ENCODE data around the gene NSUN6.
A peak's percentile ranks its signal among the peaks of the same experiment; 100 is the strongest.

Gene NSUN6, protein sequence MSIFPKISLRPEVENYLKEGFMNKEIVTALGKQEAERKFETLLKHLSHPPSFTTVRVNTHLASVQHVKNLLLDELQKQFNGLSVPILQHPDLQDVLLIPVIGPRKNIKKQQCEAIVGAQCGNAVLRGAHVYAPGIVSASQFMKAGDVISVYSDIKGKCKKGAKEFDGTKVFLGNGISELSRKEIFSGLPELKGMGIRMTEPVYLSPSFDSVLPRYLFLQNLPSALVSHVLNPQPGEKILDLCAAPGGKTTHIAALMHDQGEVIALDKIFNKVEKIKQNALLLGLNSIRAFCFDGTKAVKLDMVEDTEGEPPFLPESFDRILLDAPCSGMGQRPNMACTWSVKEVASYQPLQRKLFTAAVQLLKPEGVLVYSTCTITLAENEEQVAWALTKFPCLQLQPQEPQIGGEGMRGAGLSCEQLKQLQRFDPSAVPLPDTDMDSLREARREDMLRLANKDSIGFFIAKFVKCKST
- 27.8 to 44.3 (median 42.6) reads per million in 3 donors for total RNA-seq

DNA sequence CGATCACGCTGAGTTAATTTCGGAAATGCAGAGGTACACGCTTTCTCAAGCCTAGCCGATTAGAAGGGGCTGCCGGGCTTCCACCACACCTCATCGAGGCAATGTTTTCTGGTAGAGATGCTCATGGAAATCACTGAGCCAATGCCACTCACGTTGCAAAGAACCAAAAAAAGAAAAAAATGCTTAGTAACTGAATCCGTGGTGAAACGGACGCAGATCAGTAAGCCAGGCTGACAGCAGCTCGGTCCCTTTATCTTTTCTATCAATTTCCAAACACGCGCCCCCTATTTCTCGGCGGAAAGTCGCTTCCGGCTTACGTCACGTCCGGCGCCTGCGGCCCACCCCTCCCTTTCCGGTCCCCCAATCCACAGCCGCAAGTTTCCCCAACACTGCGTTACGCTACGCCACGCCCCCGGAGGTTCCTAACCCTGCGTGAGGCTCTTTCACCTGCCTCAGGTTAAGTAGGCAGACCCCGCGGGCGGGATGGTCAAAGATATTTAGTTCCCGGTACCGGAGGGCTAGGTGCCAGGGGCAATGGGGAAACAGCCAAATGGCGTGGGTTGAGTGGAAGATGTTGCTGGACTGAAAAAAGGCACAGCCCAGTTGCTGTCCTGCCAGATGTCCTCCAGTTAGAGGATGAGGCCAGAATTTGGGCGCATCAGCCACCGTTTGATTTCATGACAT is at the start of gene NSUN6:
TSS of gene NSUN6 (minus strand) at position 264 of the 684 bp plus-strand sequence. CDS start 384 bp downstream, outside the sequence.
- Histone ChIP-seq H3K27ac (ENCODE audit: insufficient read depth, low read length, poor library complexity, severe bottlenecking) (peak within 1 kb of the TSS; percentile 89), H3K27me3 (replicated peaks; ENCODE audit: control insufficient read depth, insufficient read depth, low read length, poor library complexity, severe bottlenecking) (no peaks in the 10 kb centered on the region), H3K4me1 (ENCODE audit: control insufficient read depth, insufficient read depth, low read length, poor library complexity, severe bottlenecking) (no peaks in the 10 kb centered on the region), H3K36me3 (ENCODE audit: control insufficient read depth, insufficient read depth, low read length) (no peaks in the 10 kb centered on the region), H3K9me3 (ENCODE audit: control insufficient read depth, low read length) (no peaks in the 10 kb centered on the region), H3K4me3 (ENCODE audit: insufficient read depth, low read depth, low read length, poor library complexity, severe bottlenecking) (peak within 1 kb of the TSS; percentile 60)
- peak; percentile 89 to 92 (median 91) for DNase-seq

DNA sequence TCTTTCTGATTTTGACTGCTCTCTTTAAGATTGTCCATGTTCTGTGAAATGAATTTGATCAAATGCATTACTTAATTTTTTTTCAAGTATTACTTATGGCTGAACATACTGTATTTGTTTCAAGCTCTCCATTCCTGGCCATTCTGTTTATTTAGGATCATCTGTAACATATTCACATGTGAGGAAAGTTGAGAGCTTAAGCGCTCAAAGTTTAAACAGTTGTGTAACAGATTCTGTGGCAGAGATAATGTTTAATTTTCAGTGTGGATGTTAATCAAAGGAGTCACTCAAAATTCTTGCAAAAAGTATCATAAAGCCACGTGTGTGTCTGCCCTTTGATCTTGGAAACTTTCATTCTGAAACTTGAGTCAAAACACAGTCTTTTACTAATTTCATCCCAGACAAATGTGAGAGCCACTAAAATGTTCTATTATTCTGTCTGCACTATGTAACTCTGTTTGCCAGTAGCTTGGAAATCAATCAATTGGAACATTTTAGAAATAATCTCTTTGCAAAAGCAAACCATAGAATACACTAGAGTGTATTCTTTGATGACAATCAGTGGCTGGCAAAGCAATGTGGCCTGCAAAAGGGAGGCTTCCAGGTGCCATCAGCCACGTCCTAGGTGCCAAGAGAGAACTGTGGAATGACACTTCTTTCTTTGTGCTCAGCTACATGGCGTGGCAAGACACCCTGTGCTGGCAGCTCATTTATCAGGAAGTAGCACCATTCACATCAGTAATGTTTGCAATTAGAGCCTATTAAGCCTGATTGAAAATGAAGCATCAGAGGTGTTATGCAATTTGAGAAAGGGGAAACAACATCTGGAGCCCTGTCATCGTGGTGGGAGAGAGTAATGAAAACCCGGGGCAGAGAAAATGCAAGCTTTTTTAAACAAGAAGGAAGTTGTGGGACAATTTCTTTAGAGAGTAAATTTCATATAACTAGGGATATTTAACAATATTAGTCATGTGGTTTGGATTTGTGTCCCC is 48.8 kb upstream of the NSUN6 start:
- H3K27ac ChIP-seq (ENCODE audit: insufficient read depth, low read length, poor library complexity, severe bottlenecking) = no peak overlapping the region
- no peak for DNase-seq

DNA sequence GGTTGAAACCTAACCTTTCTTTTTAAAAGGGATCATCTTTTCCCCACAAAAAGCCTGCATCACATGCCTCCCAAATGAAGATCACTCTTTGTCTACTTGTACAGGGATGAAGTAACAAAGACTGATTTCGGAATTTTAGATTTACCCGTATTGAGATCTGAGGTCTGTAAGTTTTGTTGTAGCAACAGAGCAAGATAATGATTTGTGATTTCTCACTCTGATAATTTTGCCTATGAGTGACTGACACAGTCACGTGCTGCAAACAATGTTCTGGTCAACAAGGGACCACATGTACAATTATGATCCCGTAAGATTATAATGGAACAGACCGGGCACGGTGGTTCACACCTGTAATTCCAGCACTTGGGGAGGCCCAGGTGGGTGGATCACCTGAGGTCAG is 39.2 kb upstream of the NSUN6 start:
- Histone ChIP-seq H3K4me3 (ENCODE audit: insufficient read depth, low read depth, low read length, poor library complexity, severe bottlenecking) (no peak overlapping the region), H3K27ac (ENCODE audit: insufficient read depth, low read length, poor library complexity, severe bottlenecking) (no peak overlapping the region), H3K27me3 (replicated peaks; ENCODE audit: control insufficient read depth, insufficient read depth, low read length, poor library complexity, severe bottlenecking) (no peaks in the 10 kb centered on the region), H3K9me3 (ENCODE audit: control insufficient read depth, low read length) (no peaks in the 10 kb centered on the region), H3K36me3 (ENCODE audit: control insufficient read depth, insufficient read depth, low read length) (no peaks in the 10 kb centered on the region), H3K4me1 (ENCODE audit: control insufficient read depth, insufficient read depth, low read length, poor library complexity, severe bottlenecking) (no peaks in the 10 kb centered on the region)
- no peak for DNase-seq

More for the DNA sequence above, 48.8 kb upstream of the NSUN6 start:
- H3K27me3 ChIP-seq (replicated peaks; ENCODE audit: control insufficient read depth, insufficient read depth, low read length, poor library complexity, severe bottlenecking) = no peaks in the 10 kb centered on the region
- no peaks in the 10 kb centered on the region for H3K4me1 ChIP-seq (ENCODE audit: control insufficient read depth, insufficient read depth, low read length, poor library complexity, severe bottlenecking)
- no peaks in the 10 kb centered on the region for H3K36me3 ChIP-seq (ENCODE audit: control insufficient read depth, insufficient read depth, low read length)
- no peak overlapping the region for H3K4me3 ChIP-seq (ENCODE audit: insufficient read depth, low read depth, low read length, poor library complexity, severe bottlenecking)
- H3K9me3 ChIP-seq (ENCODE audit: control insufficient read depth, low read length) = peaks cover 3% of the 10 kb centered on the region

DNA sequence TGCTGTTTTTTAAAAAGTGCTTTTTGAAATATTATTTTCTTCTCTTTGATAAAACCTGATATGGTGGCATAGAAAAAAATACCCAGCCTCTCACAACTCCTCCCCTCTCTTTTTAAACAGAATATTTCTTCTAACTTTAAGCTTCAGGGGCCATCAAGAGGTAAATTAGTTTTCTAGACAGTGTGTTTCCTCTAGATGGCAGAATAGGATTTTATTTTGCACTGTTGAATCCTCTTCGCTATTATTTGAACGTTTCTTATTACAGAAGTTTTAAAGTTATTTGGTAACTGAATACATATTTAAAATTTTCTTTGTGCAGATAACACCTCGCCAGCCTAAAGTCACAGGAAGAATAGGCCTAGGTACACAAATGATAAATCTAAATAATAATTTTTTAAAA is 38.1 kb upstream of the NSUN6 start:
- no peak overlapping the region for H3K4me3 ChIP-seq (ENCODE audit: insufficient read depth, low read depth, low read length, poor library complexity, severe bottlenecking)
- no peaks in the 10 kb centered on the region for H3K4me1 ChIP-seq (ENCODE audit: control insufficient read depth, insufficient read depth, low read length, poor library complexity, severe bottlenecking)
- no peak overlapping the region for H3K27ac ChIP-seq (ENCODE audit: insufficient read depth, low read length, poor library complexity, severe bottlenecking)
- H3K27me3 ChIP-seq (replicated peaks; ENCODE audit: control insufficient read depth, insufficient read depth, low read length, poor library complexity, severe bottlenecking) = no peaks in the 10 kb centered on the region
- no peaks in the 10 kb centered on the region for H3K36me3 ChIP-seq (ENCODE audit: control insufficient read depth, insufficient read depth, low read length)
- H3K9me3 ChIP-seq (ENCODE audit: control insufficient read depth, low read length) = no peaks in the 10 kb centered on the region
- no peak for DNase-seq

DNA sequence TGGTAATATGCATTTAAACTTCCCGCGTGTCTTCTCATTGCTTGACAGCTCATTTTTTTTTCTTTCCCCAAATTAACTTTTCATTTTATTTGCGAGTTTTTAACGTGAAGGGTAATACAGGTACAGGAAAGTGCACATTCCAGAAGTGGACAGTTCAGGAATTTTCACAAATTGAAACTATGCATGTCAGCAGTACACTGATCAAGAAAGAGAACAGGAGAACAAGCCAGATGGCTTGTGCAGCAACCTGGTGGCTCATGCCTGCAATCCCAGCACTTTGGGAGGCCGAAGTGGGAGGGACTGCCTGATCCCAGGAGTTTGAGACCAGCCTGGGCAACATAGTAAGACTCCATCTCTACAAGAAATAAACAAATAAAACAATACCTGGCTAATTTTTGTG is 36.3 kb upstream of the NSUN6 start:
- DNase-seq = no peak
- no peaks in the 10 kb centered on the region for H3K27me3 ChIP-seq (replicated peaks; ENCODE audit: control insufficient read depth, insufficient read depth, low read length, poor library complexity, severe bottlenecking)
- H3K4me3 ChIP-seq (ENCODE audit: insufficient read depth, low read depth, low read length, poor library complexity, severe bottlenecking) = no peak overlapping the region
- no peaks in the 10 kb centered on the region for H3K36me3 ChIP-seq (ENCODE audit: control insufficient read depth, insufficient read depth, low read length)
- no peaks in the 10 kb centered on the region for H3K9me3 ChIP-seq (ENCODE audit: control insufficient read depth, low read length)
- H3K4me1 ChIP-seq (ENCODE audit: control insufficient read depth, insufficient read depth, low read length, poor library complexity, severe bottlenecking) = no peaks in the 10 kb centered on the region
- H3K27ac ChIP-seq (ENCODE audit: insufficient read depth, low read length, poor library complexity, severe bottlenecking) = no peak overlapping the region

DNA sequence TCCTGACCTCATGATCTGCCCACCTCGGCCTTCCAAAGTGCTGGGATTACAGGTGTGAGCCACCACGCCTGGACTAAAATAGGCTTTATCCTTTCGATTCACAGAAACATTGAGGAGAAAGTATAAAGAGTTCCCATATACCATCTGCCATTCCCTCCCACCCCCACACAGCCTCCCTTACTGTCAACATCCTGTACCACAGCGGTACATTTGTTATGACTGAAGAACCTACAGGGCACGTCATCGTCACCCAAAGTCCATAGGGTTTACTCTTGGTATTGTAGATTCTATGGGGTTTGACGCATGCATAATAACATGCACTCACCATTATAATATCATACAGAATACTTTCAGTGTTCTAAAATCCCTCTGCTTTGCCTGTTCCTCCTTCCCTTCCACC is 35.8 kb upstream of the NSUN6 start:
- Histone ChIP-seq H3K9me3 (ENCODE audit: control insufficient read depth, low read length) (no peaks in the 10 kb centered on the region), H3K27me3 (replicated peaks; ENCODE audit: control insufficient read depth, insufficient read depth, low read length, poor library complexity, severe bottlenecking) (no peaks in the 10 kb centered on the region), H3K27ac (ENCODE audit: insufficient read depth, low read length, poor library complexity, severe bottlenecking) (no peak overlapping the region), H3K36me3 (ENCODE audit: control insufficient read depth, insufficient read depth, low read length) (no peaks in the 10 kb centered on the region), H3K4me1 (ENCODE audit: control insufficient read depth, insufficient read depth, low read length, poor library complexity, severe bottlenecking) (no peaks in the 10 kb centered on the region), H3K4me3 (ENCODE audit: insufficient read depth, low read depth, low read length, poor library complexity, severe bottlenecking) (no peak overlapping the region)
- DNase-seq = no peak

DNA sequence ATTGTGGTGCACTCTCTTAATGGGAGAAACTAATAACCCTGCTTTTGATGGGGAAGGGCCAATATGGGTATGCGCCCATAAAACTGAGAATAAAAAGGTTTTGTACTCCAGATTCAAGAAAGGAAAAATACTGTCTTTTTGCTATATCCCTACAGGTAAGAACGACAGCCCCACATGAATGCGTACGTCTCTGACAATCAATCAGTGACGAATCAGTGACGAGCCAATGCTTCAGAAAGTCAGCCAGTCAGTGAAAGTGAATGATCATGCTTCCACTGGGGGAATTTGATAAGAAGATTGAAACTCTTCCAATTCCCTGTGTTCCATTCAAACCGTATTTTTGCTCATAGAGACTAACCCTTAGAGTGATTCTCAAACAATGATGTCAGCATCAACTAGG is 34.2 kb upstream of the NSUN6 start:
- no peak for DNase-seq
- no peaks in the 10 kb centered on the region for H3K4me1 ChIP-seq (ENCODE audit: control insufficient read depth, insufficient read depth, low read length, poor library complexity, severe bottlenecking)
- H3K9me3 ChIP-seq (ENCODE audit: control insufficient read depth, low read length) = no peaks in the 10 kb centered on the region
- H3K36me3 ChIP-seq (ENCODE audit: control insufficient read depth, insufficient read depth, low read length) = peaks cover 3% of the 10 kb centered on the region
- no peak overlapping the region for H3K27ac ChIP-seq (ENCODE audit: insufficient read depth, low read length, poor library complexity, severe bottlenecking)
- no peak overlapping the region for H3K4me3 ChIP-seq (ENCODE audit: insufficient read depth, low read depth, low read length, poor library complexity, severe bottlenecking)
- H3K27me3 ChIP-seq (replicated peaks; ENCODE audit: control insufficient read depth, insufficient read depth, low read length, poor library complexity, severe bottlenecking) = no peaks in the 10 kb centered on the region

DNA sequence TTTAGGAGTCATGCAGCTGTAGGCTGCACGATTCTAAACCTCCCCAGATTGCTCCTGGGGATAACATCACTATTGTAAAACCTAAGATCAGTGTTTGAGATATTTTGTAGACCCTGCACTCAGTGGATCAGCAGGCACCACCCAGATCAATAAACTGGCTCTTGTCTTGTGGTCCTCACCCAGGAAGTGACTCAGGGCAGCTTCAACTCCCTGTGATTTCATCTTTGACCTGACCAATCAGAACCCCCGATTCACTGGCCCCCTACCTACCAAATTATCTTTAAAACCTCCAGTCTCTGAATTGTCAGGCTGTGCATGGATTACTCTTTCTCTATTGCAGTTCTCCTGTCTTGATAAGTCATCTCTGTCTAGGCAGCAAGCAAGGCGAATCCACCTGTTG is 33.6 kb upstream of the NSUN6 start:
- DNase-seq = no peak
- Histone ChIP-seq H3K4me3 (ENCODE audit: insufficient read depth, low read depth, low read length, poor library complexity, severe bottlenecking) (no peak overlapping the region), H3K27ac (ENCODE audit: insufficient read depth, low read length, poor library complexity, severe bottlenecking) (no peak overlapping the region), H3K27me3 (replicated peaks; ENCODE audit: control insufficient read depth, insufficient read depth, low read length, poor library complexity, severe bottlenecking) (no peaks in the 10 kb centered on the region), H3K4me1 (ENCODE audit: control insufficient read depth, insufficient read depth, low read length, poor library complexity, severe bottlenecking) (no peaks in the 10 kb centered on the region), H3K36me3 (ENCODE audit: control insufficient read depth, insufficient read depth, low read length) (peaks cover 3% of the 10 kb centered on the region), H3K9me3 (ENCODE audit: control insufficient read depth, low read length) (no peaks in the 10 kb centered on the region)

DNA sequence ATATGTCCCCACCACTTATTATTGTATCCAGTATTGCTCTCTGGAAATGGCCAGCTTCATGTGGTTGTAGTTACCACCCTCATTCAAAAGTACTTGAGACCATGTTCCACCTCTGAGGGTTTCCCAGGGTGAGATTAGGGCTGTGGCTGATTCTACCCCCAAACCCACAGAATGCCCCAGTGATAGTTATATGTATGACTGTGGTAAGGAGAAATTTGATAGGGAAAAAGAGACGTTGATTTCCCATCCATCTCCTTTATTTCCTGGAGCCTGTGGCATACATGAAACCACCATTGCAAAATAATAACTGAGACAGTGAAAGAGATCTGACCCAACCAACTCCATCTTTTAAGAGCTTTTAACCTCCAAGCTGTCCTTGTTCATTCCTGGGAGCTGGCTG is 33.0 kb upstream of the NSUN6 start:
- peaks cover 3% of the 10 kb centered on the region for H3K36me3 ChIP-seq (ENCODE audit: control insufficient read depth, insufficient read depth, low read length)
- no peak overlapping the region for H3K4me3 ChIP-seq (ENCODE audit: insufficient read depth, low read depth, low read length, poor library complexity, severe bottlenecking)
- H3K27ac ChIP-seq (ENCODE audit: insufficient read depth, low read length, poor library complexity, severe bottlenecking) = no peak overlapping the region
- H3K9me3 ChIP-seq (ENCODE audit: control insufficient read depth, low read length) = no peaks in the 10 kb centered on the region
- no peaks in the 10 kb centered on the region for H3K4me1 ChIP-seq (ENCODE audit: control insufficient read depth, insufficient read depth, low read length, poor library complexity, severe bottlenecking)
- DNase-seq = no peak
- no peaks in the 10 kb centered on the region for H3K27me3 ChIP-seq (replicated peaks; ENCODE audit: control insufficient read depth, insufficient read depth, low read length, poor library complexity, severe bottlenecking)
